Glutamatergic neuron (in vitro differentiated cells): ENCODE data around the gene LRGUK. TPM values are rescaled to one million over a fixed set of nuclear protein-coding genes. Genes with fewer than 3 reads are reported as not detected.

Experiments
- DNase-seq: peaks from one replicate; pipeline ENCODE4 v3.0.0; 2022
- H3K27ac Mint-ChIP-seq: one replicate; pipeline ENCODE4 v1.8.0; 2020; ENCODE audit warnings: mild to moderate bottlenecking, mixed read lengths, inconsistent platforms; ENCODE audit not compliant: unreplicated experiment
- H3K27me3 Mint-ChIP-seq: one replicate; pipeline ENCODE4 v1.8.0; 2020; ENCODE audit warnings: mild to moderate bottlenecking, moderate library complexity, mixed read lengths, inconsistent platforms; ENCODE audit not compliant: unreplicated experiment
- H3K36me3 Mint-ChIP-seq: one replicate; pipeline ENCODE4 v1.8.0; 2020; ENCODE audit warnings: mild to moderate bottlenecking, mixed read lengths, inconsistent platforms; ENCODE audit not compliant: unreplicated experiment
- H3K4me1 Mint-ChIP-seq: one replicate; pipeline ENCODE4 v1.8.0; 2020; ENCODE audit warnings: mild to moderate bottlenecking, low read depth, mixed read lengths, inconsistent platforms; ENCODE audit not compliant: unreplicated experiment
- H3K4me3 Mint-ChIP-seq: one replicate; pipeline ENCODE4 v1.8.0; 2020; ENCODE audit warnings: mild to moderate bottlenecking, mixed read lengths, inconsistent platforms; ENCODE audit not compliant: unreplicated experiment
- H3K9me3 Mint-ChIP-seq: one replicate; pipeline ENCODE4 v1.8.0; 2020; ENCODE audit warnings: mild to moderate bottlenecking, moderate library complexity, mixed read lengths, inconsistent platforms; ENCODE audit not compliant: unreplicated experiment
- total RNA-seq: library from RNA; stranded (reverse); fragmentation: NEBNext Ultra II Directional; extraction: Animal tissue kit (Norgen Biotek cat#: 25700); gene quantifications from one replicate; pipeline ENCODE4 v1.2.1, GENCODE V29; 2021; ENCODE audit not compliant: unreplicated experiment
- TF ChIP-seq, protein P1 (sequence below): fragments of 200-600 bp; sonication (generic); IDR thresholded peaks from one replicate; pipeline ENCODE4 v1.5.0; 2021; ENCODE audit not compliant: partially characterized antibody, unreplicated experiment

The LRGUK gene
- total RNA-seq, 1 donor from 2014 or later = 0.81 TPM

DNA sequence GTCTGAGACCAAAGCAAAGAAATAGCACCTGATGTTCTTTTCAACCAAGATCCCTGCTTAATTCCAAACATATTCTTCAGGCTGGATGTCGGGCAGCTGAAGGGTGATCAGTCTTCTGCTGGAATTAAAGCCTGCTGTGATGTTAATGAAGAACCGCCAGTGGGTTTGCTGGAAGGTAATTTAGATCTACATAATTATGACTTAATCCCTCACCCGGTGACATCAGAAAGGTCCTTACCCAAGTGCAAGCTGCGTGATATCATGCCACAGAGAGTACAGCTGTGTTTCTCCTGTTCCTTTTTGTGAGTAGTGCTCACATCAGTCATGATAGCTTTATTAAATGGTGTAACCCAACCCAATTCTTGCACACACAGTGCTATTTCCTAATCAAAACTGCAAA is 29.1 kb upstream of the LRGUK start:
- peaks cover 6% of the 10 kb centered on the region for H3K36me3 Mint-ChIP-seq
- H3K4me3 Mint-ChIP-seq = no peak overlapping the region
- no peaks in the 10 kb centered on the region for H3K4me1 Mint-ChIP-seq
- TF ChIP-seq, protein P1, sequence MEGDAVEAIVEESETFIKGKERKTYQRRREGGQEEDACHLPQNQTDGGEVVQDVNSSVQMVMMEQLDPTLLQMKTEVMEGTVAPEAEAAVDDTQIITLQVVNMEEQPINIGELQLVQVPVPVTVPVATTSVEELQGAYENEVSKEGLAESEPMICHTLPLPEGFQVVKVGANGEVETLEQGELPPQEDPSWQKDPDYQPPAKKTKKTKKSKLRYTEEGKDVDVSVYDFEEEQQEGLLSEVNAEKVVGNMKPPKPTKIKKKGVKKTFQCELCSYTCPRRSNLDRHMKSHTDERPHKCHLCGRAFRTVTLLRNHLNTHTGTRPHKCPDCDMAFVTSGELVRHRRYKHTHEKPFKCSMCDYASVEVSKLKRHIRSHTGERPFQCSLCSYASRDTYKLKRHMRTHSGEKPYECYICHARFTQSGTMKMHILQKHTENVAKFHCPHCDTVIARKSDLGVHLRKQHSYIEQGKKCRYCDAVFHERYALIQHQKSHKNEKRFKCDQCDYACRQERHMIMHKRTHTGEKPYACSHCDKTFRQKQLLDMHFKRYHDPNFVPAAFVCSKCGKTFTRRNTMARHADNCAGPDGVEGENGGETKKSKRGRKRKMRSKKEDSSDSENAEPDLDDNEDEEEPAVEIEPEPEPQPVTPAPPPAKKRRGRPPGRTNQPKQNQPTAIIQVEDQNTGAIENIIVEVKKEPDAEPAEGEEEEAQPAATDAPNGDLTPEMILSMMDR = no peak
- no peak overlapping the region for H3K27ac Mint-ChIP-seq
- peaks cover 2% of the 10 kb centered on the region for H3K9me3 Mint-ChIP-seq
- no peak for DNase-seq
- no peaks in the 10 kb centered on the region for H3K27me3 Mint-ChIP-seq

DNA sequence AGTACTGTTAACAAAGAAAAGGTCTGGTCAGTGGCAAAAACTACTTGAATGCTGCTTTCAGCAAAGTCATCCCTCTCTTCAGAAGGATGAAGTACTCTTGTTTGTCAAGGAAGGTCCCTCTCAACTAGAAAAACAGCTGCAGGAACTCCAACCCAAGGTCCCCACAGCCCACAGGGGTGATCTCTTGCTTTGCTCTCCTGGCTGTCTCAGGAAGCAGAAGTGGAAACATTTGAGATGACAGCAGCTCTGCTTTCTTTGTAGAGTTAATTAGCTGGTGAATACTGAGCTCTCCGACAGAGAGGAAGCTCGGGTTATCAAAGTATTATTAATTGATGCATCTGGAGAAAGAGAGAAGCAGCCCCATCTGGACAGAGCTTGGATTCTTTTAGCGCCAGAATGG is 25.4 kb upstream of the LRGUK start:
- no peak for DNase-seq
- Mint-ChIP-seq H3K27me3 (no peaks in the 10 kb centered on the region), H3K27ac (no peak overlapping the region), H3K9me3 (no peaks in the 10 kb centered on the region), H3K4me3 (no peak overlapping the region), H3K4me1 (no peaks in the 10 kb centered on the region), H3K36me3 (peaks cover 3% of the 10 kb centered on the region)
- TF ChIP-seq, protein P1 = no peak

DNA sequence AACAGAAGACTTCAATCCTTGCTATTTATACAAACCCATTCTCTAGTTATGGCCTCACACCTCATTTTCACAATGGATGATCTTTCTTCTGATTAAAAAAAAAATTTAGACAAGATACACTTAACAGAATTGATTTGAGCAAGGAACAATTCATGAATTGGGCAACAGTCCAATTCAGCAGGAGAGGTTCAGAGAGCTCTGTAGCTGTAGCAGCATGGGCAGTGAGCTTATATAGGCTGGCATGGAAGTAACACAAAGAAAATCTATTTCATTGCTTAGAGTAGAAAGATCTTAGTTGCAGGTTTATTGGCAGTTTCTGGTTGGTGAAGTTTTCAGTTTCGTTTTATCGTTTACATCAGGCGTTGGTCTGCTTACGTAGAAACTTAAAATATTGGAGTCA is 23.0 kb upstream of the LRGUK start:
- Mint-ChIP-seq H3K4me1 (no peaks in the 10 kb centered on the region), H3K4me3 (no peak overlapping the region), H3K9me3 (no peaks in the 10 kb centered on the region), H3K36me3 (peaks cover 3% of the 10 kb centered on the region), H3K27ac (no peak overlapping the region), H3K27me3 (no peaks in the 10 kb centered on the region)
- no peak for DNase-seq
- TF ChIP-seq, protein P1 = no peak

DNA sequence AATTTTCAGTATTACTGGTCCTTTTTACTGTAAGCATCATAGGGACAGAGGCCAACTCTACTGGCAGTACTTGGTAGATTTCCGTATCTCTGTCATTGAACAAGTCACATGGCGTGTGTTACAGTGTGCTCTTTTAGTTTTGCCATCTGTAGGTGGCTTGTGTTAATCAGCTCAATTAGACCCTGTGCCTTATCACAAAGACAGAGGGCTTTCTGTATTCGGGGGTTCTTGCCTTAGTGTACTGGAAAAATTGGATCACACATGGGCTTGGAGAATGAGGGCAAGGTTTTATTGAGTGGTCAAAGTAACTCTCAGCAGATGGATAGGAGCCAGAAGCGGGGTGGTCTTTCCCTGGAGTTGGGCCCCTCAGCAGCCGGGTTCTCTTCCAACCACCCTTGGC is 21.3 kb upstream of the LRGUK start:
- Mint-ChIP-seq H3K4me3 (no peak overlapping the region), H3K36me3 (peaks cover 3% of the 10 kb centered on the region), H3K27ac (no peak overlapping the region), H3K4me1 (no peaks in the 10 kb centered on the region), H3K27me3 (no peaks in the 10 kb centered on the region), H3K9me3 (no peaks in the 10 kb centered on the region)
- TF ChIP-seq, protein P1 = no peak
- no peak for DNase-seq

DNA sequence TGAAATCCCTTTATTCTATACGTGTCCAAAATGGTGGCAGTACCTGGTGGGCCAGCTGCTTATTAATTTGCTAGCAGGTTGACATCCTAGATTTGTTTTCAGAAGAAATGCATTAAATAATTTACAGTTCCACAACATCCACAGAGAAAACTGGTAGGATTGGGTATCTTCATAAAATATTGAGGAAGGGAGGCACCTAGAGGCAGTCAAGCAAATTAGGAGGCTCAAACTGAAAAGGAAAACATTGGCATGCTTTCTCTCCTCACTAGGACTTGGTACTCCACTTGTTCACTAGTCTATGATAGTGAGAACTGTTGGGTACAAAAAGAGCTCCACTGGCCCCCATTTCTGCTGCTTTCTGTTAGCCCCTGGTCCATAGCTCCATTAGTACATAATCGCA is 18.3 kb upstream of the LRGUK start:
- H3K27me3 Mint-ChIP-seq = no peaks in the 10 kb centered on the region
- H3K27ac Mint-ChIP-seq = no peak overlapping the region
- DNase-seq = no peak
- H3K4me3 Mint-ChIP-seq = no peak overlapping the region
- TF ChIP-seq, protein P1 = no peak
- H3K4me1 Mint-ChIP-seq = no peaks in the 10 kb centered on the region
- H3K9me3 Mint-ChIP-seq = no peaks in the 10 kb centered on the region
- H3K36me3 Mint-ChIP-seq = no peaks in the 10 kb centered on the region
